PC-9 (cell line): ENCODE measurements around the gene ACTRT2.

ENCODE experiments used
- CTCF ChIP-seq: fragments of 200-600 bp; sonication (generic); conservative IDR thresholded peaks from 2 replicates; pipeline ENCODE4 v1.6.1; 2017; ENCODE audit warnings: mixed run types, antibody characterized with exemption, mild to moderate bottlenecking, moderate library complexity
- EZH2 ChIP-seq: fragments of 200-600 bp; sonication (generic); IDR thresholded peaks from 2 replicates; pipeline ENCODE4 v1.8.0; 2017; ENCODE audit warnings: antibody characterized with exemption, low read depth

- TF ChIP-seq CTCF (no peak), EZH2 (no peak)
Measured at GRCh38 chr1:3061981-3062615, 40.8 kb downstream of the ACTRT2 start.
